GM18498 (cell line): ENCODE measurements around the gene MUC7.
A peak's percentile ranks its signal among the peaks of the same experiment; 100 is the strongest.

Experiments
- ATAC-seq: cut with Tn5 transposase; IDR thresholded peaks from one replicate; pipeline ENCODE4 v1.9.1; 2021; ENCODE audit warnings: mild to moderate bottlenecking, moderate library complexity; ENCODE audit not compliant: unreplicated experiment

Gene MUC7

GRCh38 chr4:70531981-70532380, 60.0 kb downstream of the MUC7 start:
- ATAC-seq, result peak; percentile 87
